ENCODE data around the gene CCNB2.

CCNB2 gene

GRCh38 chr15:59137566-59137965, 32.6 kb downstream of the CCNB2 start:
- Histone ChIP-seq H2AFZ (ENCODE audit: low read depth, low read length, severe bottlenecking) (no peak overlapping the region), H4K20me1 (ENCODE audit: low read depth, low read length) (no peaks in the 10 kb centered on the region), H3K27me3 (ENCODE audit: low read length) (no peaks in the 10 kb centered on the region), H3K9ac (ENCODE audit: low read length) (no peak overlapping the region), H3K9me3 (ENCODE audit: insufficient read depth, low read length) (no peaks in the 10 kb centered on the region), H3K27ac (ENCODE audit: low read depth, low read length) (no peak overlapping the region), H3F3A (ENCODE audit: insufficient read depth) (peaks cover 47% of the 10 kb centered on the region), H3K36me3 (ENCODE audit: low read length) (peaks cover 58% of the 10 kb centered on the region), H3K79me2 (ENCODE audit: insufficient read depth, low read length) (no peaks in the 10 kb centered on the region), H3K4me3 (ENCODE audit: insufficient read depth, low read length, poor library complexity, severe bottlenecking) (no peak overlapping the region), H3K4me2 (ENCODE audit: low read depth, low read length, poor library complexity, severe bottlenecking) (no peak overlapping the region), H3K9me2 (replicated peaks; ENCODE audit: insufficient read depth, low read length) (no peaks in the 10 kb centered on the region)
- TF ChIP-seq, protein P1, sequence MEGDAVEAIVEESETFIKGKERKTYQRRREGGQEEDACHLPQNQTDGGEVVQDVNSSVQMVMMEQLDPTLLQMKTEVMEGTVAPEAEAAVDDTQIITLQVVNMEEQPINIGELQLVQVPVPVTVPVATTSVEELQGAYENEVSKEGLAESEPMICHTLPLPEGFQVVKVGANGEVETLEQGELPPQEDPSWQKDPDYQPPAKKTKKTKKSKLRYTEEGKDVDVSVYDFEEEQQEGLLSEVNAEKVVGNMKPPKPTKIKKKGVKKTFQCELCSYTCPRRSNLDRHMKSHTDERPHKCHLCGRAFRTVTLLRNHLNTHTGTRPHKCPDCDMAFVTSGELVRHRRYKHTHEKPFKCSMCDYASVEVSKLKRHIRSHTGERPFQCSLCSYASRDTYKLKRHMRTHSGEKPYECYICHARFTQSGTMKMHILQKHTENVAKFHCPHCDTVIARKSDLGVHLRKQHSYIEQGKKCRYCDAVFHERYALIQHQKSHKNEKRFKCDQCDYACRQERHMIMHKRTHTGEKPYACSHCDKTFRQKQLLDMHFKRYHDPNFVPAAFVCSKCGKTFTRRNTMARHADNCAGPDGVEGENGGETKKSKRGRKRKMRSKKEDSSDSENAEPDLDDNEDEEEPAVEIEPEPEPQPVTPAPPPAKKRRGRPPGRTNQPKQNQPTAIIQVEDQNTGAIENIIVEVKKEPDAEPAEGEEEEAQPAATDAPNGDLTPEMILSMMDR (IDR thresholded peaks at IDR 0.05; ENCODE audit: insufficient read depth, low read length, poor library complexity, severe bottlenecking): no peak
- no peak for TF ChIP-seq EZH2phosphoT487 (conservative IDR thresholded peaks at IDR 0.05; ENCODE audit: low read length)

- H3K27ac ChIP-seq (ENCODE audit: low read depth, low read length): no peak overlapping the region
- TF ChIP-seq EZH2phosphoT487 (conservative IDR thresholded peaks at IDR 0.05; ENCODE audit: low read length): no peak
- TF ChIP-seq, protein P1 (IDR thresholded peaks at IDR 0.05; ENCODE audit: insufficient read depth, low read length, poor library complexity, severe bottlenecking): peak; percentile 93
- peaks cover 45% of the 10 kb centered on the region for H3F3A ChIP-seq (ENCODE audit: insufficient read depth)
- H3K27me3 ChIP-seq (ENCODE audit: low read length): no peaks in the 10 kb centered on the region
- H3K9ac ChIP-seq (ENCODE audit: low read length): no peak overlapping the region
- no peaks in the 10 kb centered on the region for H3K79me2 ChIP-seq (ENCODE audit: insufficient read depth, low read length)
- H4K20me1 ChIP-seq (ENCODE audit: low read depth, low read length): no peaks in the 10 kb centered on the region
- H3K9me2 ChIP-seq (replicated peaks; ENCODE audit: insufficient read depth, low read length): no peaks in the 10 kb centered on the region
- H3K36me3 ChIP-seq (ENCODE audit: low read length): peaks cover 53% of the 10 kb centered on the region
- H2AFZ ChIP-seq (ENCODE audit: low read depth, low read length, severe bottlenecking): no peak overlapping the region
- H3K4me2 ChIP-seq (ENCODE audit: low read depth, low read length, poor library complexity, severe bottlenecking): no peak overlapping the region
- H3K4me3 ChIP-seq (ENCODE audit: insufficient read depth, low read length, poor library complexity, severe bottlenecking): no peak overlapping the region
- H3K9me3 ChIP-seq (ENCODE audit: insufficient read depth, low read length): no peaks in the 10 kb centered on the region
Measured at GRCh38 chr15:59138243-59138642, 33.3 kb downstream of the CCNB2 start.

GRCh38 chr15:59140422-59141226, 35.7 kb downstream of the CCNB2 start:
- TF ChIP-seq, protein P1 (IDR thresholded peaks at IDR 0.05; ENCODE audit: insufficient read depth, low read length, poor library complexity, severe bottlenecking): no peak
- no peak for TF ChIP-seq EZH2phosphoT487 (conservative IDR thresholded peaks at IDR 0.05; ENCODE audit: low read length)
- H3K79me2 ChIP-seq (ENCODE audit: insufficient read depth, low read length): no peaks in the 10 kb centered on the region
- no peaks in the 10 kb centered on the region for H4K20me1 ChIP-seq (ENCODE audit: low read depth, low read length)
- no peak overlapping the region for H3K4me3 ChIP-seq (ENCODE audit: insufficient read depth, low read length, poor library complexity, severe bottlenecking)
- no peak overlapping the region for H3K9ac ChIP-seq (ENCODE audit: low read length)
- no peak overlapping the region for H3K4me2 ChIP-seq (ENCODE audit: low read depth, low read length, poor library complexity, severe bottlenecking)
- H3K27ac ChIP-seq (ENCODE audit: low read depth, low read length): no peak overlapping the region
- H3K9me3 ChIP-seq (ENCODE audit: insufficient read depth, low read length): no peaks in the 10 kb centered on the region
- H3K27me3 ChIP-seq (ENCODE audit: low read length): no peaks in the 10 kb centered on the region
- H3F3A ChIP-seq (ENCODE audit: insufficient read depth): peaks cover 33% of the 10 kb centered on the region
- no peak overlapping the region for H2AFZ ChIP-seq (ENCODE audit: low read depth, low read length, severe bottlenecking)
- H3K36me3 ChIP-seq (ENCODE audit: low read length): peaks cover 34% of the 10 kb centered on the region
- H3K9me2 ChIP-seq (replicated peaks; ENCODE audit: insufficient read depth, low read length): no peaks in the 10 kb centered on the region
